Ascending aorta (tissue), 2 donors: ENCODE data around the gene ADORA1. TPM values are rescaled to one million over a fixed set of nuclear protein-coding genes. Genes with fewer than 3 reads are reported as not detected.

Source experiments
- DNase-seq, 2 donors: peaks; one replicate each; pipeline ENCODE4 v3.0.0-alpha.2; 2019; ENCODE audit warnings: low spot score in 2 of 2
- H3K27ac ChIP-seq, 2 donors: fragments of 200-600 bp; sonication (generic); one replicate each; pipeline ENCODE4 v1.5.1; 2016 to 2017; ENCODE audit warnings: mild to moderate bottlenecking in 1 of 2
- H3K27me3 ChIP-seq: fragments of 200-600 bp; sonication (generic); one replicate; pipeline ENCODE4 v1.5.1; 2017
- H3K36me3 ChIP-seq, 2 donors: fragments of 200-600 bp; sonication (generic); one replicate each; pipeline ENCODE4 v1.5.1; 2016
- H3K4me1 ChIP-seq, 2 donors: fragments of 200-600 bp; sonication (generic); one replicate each; pipeline ENCODE4 v1.5.1; 2016 to 2017; ENCODE audit warnings: mild to moderate bottlenecking in 1 of 2
- H3K4me3 ChIP-seq, 2 donors: fragments of 200-600 bp; sonication (generic); one replicate each; pipeline ENCODE4 v1.5.1; 2016 to 2017; ENCODE audit warnings: mild to moderate bottlenecking in 1 of 2
- H3K9me3 ChIP-seq, 2 donors: fragments of 200-600 bp; sonication (generic); one replicate each; pipeline ENCODE4 v1.5.1; 2016
- intact Hi-C: fragments of 100-400 bp; cut with DNase I; formaldehyde crosslinking; loops from one replicate; pipeline ENCODE4 v1.15.1; 2023
- total RNA-seq: library from RNA; depleted of rRNA; stranded (reverse); fragments of >200 nt; gene quantifications from one replicate; pipeline ENCODE4 v1.1.0, GENCODE V29; 2016
- TF ChIP-seq, protein P1 (sequence below), 3 experiments: fragments of 200-600 bp in 2 of 3; fragments of 450-650 bp in 1 of 3; sonication (generic) in 2 of 3; IDR thresholded peaks; one replicate each; pipeline ENCODE4 v1.5.1; 2016 to 2019; ENCODE audit warnings: antibody characterized with exemption in 3 of 3, mild to moderate bottlenecking in 1 of 3, moderate library complexity in 1 of 3

ADORA1 gene
- total RNA-seq, 1 donor from 2014 or later: 2.0 TPM

DNA sequence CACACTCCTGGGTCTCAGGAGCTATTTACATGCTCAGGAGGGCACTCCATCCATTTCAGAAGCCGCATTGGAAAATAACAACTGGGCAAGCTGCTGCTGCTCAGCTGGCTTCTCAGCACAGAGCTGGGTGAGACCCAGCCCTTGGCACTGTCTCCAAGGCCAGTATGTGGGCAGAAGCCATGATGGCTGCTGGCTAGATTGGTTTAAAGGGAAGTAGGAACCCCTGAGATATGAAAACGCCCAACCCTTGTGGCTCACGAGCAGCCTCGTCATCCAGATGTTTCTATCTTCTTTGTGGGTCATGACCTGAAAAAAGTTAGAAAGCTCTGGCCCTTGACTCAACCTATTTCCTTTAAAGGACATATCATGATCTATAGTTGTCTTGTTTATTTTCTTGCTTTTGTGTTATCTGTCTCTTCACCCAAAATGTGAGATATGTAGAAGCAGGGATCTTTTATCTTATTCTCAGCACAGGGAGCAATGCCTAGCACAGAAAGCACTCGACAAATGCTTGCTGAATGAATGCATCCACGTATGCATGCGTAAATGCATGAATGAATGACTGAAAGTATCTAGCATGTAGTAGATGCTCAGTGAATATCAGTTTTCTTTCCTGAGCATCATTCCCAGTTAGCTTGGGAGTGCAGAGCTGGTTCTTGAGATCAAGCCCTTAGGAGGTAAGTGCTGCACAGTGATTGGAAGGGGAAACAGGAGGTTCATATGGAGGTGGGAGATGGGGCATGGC is 36.5 kb downstream of the ADORA1 start:
- TF ChIP-seq, protein P1, sequence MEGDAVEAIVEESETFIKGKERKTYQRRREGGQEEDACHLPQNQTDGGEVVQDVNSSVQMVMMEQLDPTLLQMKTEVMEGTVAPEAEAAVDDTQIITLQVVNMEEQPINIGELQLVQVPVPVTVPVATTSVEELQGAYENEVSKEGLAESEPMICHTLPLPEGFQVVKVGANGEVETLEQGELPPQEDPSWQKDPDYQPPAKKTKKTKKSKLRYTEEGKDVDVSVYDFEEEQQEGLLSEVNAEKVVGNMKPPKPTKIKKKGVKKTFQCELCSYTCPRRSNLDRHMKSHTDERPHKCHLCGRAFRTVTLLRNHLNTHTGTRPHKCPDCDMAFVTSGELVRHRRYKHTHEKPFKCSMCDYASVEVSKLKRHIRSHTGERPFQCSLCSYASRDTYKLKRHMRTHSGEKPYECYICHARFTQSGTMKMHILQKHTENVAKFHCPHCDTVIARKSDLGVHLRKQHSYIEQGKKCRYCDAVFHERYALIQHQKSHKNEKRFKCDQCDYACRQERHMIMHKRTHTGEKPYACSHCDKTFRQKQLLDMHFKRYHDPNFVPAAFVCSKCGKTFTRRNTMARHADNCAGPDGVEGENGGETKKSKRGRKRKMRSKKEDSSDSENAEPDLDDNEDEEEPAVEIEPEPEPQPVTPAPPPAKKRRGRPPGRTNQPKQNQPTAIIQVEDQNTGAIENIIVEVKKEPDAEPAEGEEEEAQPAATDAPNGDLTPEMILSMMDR (IDR thresholded peaks at IDR 0.05): no peak
- no peaks in the 10 kb centered on the region for H3K27me3 ChIP-seq
- no peaks in the 10 kb centered on the region for H3K9me3 ChIP-seq
- H3K36me3 ChIP-seq: no peaks in the 10 kb centered on the region
- no peaks in the 10 kb centered on the region for H3K4me1 ChIP-seq
- intact Hi-C loops: no loop called here
- no peak for DNase-seq
- H3K27ac ChIP-seq: no peak overlapping the region
- H3K4me3 ChIP-seq: no peak overlapping the region

DNA sequence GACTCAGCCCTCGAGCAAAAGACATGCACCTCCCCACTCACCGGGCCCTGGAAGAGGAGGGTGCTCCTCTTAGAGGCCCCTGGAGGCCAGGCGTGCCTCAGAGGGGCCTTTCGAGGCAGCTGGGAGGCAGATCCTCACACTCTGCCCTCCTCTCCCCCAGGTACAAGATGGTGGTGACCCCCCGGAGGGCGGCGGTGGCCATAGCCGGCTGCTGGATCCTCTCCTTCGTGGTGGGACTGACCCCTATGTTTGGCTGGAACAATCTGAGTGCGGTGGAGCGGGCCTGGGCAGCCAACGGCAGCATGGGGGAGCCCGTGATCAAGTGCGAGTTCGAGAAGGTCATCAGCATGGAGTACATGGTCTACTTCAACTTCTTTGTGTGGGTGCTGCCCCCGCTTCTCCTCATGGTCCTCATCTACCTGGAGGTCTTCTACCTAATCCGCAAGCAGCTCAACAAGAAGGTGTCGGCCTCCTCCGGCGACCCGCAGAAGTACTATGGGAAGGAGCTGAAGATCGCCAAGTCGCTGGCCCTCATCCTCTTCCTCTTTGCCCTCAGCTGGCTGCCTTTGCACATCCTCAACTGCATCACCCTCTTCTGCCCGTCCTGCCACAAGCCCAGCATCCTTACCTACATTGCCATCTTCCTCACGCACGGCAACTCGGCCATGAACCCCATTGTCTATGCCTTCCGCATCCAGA is 37.7 kb downstream of the ADORA1 start:
- no peaks in the 10 kb centered on the region for H3K4me1 ChIP-seq
- intact Hi-C loops: no loop called here

DNA sequence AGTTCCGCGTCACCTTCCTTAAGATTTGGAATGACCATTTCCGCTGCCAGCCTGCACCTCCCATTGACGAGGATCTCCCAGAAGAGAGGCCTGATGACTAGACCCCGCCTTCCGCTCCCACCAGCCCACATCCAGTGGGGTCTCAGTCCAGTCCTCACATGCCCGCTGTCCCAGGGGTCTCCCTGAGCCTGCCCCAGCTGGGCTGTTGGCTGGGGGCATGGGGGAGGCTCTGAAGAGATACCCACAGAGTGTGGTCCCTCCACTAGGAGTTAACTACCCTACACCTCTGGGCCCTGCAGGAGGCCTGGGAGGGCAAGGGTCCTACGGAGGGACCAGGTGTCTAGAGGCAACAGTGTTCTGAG is 38.3 kb downstream of the ADORA1 start:
- intact Hi-C loops: no loop called here
- Histone ChIP-seq H3K36me3 (no peaks in the 10 kb centered on the region), H3K27ac (no peak overlapping the region), H3K9me3 (no peaks in the 10 kb centered on the region), H3K4me1 (no peaks in the 10 kb centered on the region), H3K4me3 (no peak overlapping the region), H3K27me3 (no peaks in the 10 kb centered on the region)
- TF ChIP-seq, protein P1 (IDR thresholded peaks at IDR 0.05): no peak
- DNase-seq: no peak

More for the DNA sequence above, 37.7 kb downstream of the ADORA1 start:
- TF ChIP-seq, protein P1 (IDR thresholded peaks at IDR 0.05): no peak
- no peaks in the 10 kb centered on the region for H3K36me3 ChIP-seq
- no peaks in the 10 kb centered on the region for H3K9me3 ChIP-seq
- no peak overlapping the region for H3K27ac ChIP-seq
- no peaks in the 10 kb centered on the region for H3K27me3 ChIP-seq
- no peak overlapping the region for H3K4me3 ChIP-seq
- DNase-seq: no peak

DNA sequence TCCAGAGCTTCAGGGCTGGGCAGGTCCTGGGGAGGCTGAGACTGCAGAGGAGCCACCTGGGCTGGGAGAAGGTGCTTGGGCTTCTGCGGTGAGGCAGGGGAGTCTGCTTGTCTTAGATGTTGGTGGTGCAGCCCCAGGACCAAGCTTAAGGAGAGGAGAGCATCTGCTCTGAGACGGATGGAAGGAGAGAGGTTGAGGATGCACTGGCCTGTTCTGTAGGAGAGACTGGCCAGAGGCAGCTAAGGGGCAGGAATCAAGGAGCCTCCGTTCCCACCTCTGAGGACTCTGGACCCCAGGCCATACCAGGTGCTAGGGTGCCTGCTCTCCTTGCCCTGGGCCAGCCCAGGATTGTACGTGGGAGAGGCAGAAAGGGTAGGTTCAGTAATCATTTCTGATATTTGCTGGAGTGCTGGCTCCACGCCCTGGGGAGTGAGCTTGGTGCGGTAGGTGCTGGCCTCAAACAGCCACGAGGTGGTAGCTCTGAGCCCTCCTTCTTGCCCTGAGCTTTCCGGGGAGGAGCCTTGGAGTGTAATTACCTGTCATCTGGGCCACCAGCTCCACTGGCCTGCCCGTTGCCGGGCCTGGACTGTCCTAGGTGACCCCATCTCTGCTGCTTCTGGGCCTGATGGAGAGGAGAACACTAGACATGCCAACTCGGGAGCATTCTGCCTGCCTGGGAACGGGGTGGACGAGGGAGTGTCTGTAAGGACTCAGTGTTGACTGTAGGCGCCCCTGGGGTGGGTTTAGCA is 38.8 kb downstream of the ADORA1 start:
- H3K4me1 ChIP-seq: no peaks in the 10 kb centered on the region
- DNase-seq: no peak
- no peaks in the 10 kb centered on the region for H3K36me3 ChIP-seq
- H3K27ac ChIP-seq: no peak overlapping the region
- intact Hi-C loops: no loop called here
- TF ChIP-seq, protein P1 (IDR thresholded peaks at IDR 0.05): no peak
- no peaks in the 10 kb centered on the region for H3K9me3 ChIP-seq
- no peaks in the 10 kb centered on the region for H3K27me3 ChIP-seq
- no peak overlapping the region for H3K4me3 ChIP-seq

DNA sequence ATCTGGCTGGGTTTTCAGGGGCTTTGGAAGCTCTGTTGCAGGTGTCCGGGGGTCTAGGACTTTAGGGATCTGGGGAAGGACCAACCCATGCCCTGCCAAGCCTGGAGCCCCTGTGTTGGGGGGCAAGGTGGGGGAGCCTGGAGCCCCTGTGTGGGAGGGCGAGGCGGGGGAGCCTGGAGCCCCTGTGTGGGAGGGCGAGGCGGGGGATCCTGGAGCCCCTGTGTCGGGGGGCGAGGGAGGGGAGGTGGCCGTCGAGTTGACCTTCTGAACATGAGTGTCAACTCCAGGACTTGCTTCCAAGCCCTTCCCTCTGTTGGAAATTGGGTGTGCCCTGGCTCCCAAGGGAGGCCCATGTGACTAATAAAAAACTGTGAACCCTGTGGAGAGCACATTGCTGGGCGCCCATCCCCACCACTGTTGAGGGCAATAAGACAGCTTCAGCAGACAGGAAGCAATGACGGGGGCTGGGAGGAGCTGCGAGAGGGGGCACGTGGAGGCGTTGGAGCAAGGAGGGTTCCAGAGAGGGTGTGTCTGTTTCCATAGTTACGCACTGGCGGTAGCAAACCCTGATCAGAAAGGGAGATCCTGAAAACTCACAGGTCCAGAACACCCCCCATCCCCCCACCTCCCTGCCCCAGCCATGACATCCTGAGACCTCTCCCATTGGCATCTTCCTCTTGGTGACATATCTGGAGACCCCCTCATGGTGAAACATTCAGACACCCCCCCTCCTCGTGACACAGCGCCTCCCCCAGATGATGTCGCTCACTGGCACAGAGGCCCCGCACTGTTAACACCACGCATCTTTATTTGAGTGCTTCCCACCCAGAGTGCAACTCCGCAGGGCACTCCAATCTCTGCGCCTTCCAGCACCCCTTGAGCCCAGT is 39.7 kb downstream of the ADORA1 start:
- no peaks in the 10 kb centered on the region for H3K36me3 ChIP-seq
- no peaks in the 10 kb centered on the region for H3K9me3 ChIP-seq
- TF ChIP-seq, protein P1 (IDR thresholded peaks at IDR 0.05): no peak
- DNase-seq: no peak
- H3K4me3 ChIP-seq: no peak overlapping the region
- intact Hi-C loops: no loop called here
- no peaks in the 10 kb centered on the region for H3K4me1 ChIP-seq
- no peaks in the 10 kb centered on the region for H3K27me3 ChIP-seq
- H3K27ac ChIP-seq: no peak overlapping the region
